ENCODE data around the gene ELOVL7.

The ELOVL7 gene

DNA sequence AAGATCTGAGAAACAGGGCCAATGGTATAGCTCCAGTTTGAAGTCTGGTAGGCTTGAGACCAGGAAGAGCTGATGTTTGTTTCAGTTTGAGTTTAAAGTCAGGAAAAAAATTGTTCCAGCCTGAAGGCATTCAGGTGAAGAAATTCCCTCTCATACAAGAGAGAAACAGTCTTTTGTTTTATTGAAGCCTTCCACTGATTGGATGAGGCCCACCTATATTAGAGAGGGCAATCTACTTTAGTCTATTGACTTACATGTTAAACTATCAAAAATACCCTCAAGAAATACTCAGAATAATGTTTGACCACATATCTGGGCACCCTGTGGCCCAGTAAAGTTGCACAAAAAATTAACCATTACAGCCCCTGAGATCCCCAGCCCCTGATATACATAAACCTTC, 138.9 kb downstream of the ELOVL7 start:
- Histone ChIP-seq H3K27ac (ENCODE audit: low read length) (no peak overlapping the region), H3K4me3 (ENCODE audit: low read length) (no peak overlapping the region), H3K4me1 (ENCODE audit: control insufficient read depth, low read depth, low read length) (peaks cover 7% of the 10 kb centered on the region), H3K27me3 (ENCODE audit: control insufficient read depth, insufficient read depth, low read length) (no peaks in the 10 kb centered on the region), H3K9me3 (ENCODE audit: control insufficient read depth, low read depth, low read length) (no peaks in the 10 kb centered on the region), H3K9ac (ENCODE audit: low read length) (no peak overlapping the region), H3K36me3 (ENCODE audit: control insufficient read depth, low read depth, low read length) (no peaks in the 10 kb centered on the region)

DNA sequence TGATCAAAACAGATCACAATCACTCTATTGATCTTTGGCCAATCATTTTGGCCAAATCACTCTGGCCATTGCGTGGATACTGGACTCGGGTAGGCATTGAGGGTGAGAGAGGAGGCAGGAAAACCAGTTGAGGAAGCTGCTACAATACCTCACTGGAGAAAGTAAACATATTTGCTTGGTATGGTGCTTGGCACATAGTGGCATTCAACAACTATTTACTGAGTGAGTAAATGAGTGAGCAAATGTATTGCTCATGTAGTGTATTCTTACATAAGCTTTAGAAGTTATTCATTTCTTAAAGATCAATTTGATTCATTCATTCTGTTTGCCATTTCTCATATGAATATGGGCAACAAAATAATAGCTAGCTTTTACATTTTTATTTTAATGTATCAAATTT, 140.1 kb downstream of the ELOVL7 start:
- Histone ChIP-seq H3K9me3 (ENCODE audit: control insufficient read depth, low read depth, low read length) (no peaks in the 10 kb centered on the region), H3K4me3 (ENCODE audit: low read length) (no peak overlapping the region), H3K27me3 (ENCODE audit: control insufficient read depth, insufficient read depth, low read length) (no peaks in the 10 kb centered on the region), H3K9ac (ENCODE audit: low read length) (no peak overlapping the region), H3K4me1 (ENCODE audit: control insufficient read depth, low read depth, low read length) (peaks cover 8% of the 10 kb centered on the region), H3K27ac (ENCODE audit: low read length) (no peak overlapping the region), H3K36me3 (ENCODE audit: control insufficient read depth, low read depth, low read length) (no peaks in the 10 kb centered on the region)
